Mesothelial cell of epicardium (in vitro differentiated cells): ENCODE measurements around the gene CNOT9. TPM values are rescaled to one million over a fixed set of nuclear protein-coding genes. Genes with fewer than 3 reads are reported as not detected.

ENCODE experiments used
- DNase-seq, 2 experiments: peaks; one replicate each; pipeline ENCODE4 v3.0.0; 2021; ENCODE audit warnings: low spot score in 2 of 2; ENCODE audit not compliant: unreplicated experiment in 2 of 2
- H3K27ac Mint-ChIP-seq: 2 replicates; pipeline ENCODE4 v1.8.0; 2021; ENCODE audit warnings: mixed read lengths
- H3K27me3 Mint-ChIP-seq: 2 replicates; pipeline ENCODE4 v1.8.0; 2021; ENCODE audit warnings: low read depth, mixed read lengths
- H3K36me3 Mint-ChIP-seq: 2 replicates; pipeline ENCODE4 v1.8.0; 2021; ENCODE audit warnings: mixed read lengths
- H3K4me1 Mint-ChIP-seq: 2 replicates; pipeline ENCODE4 v1.8.0; 2021; ENCODE audit warnings: mixed read lengths
- H3K4me3 Mint-ChIP-seq: 2 replicates; pipeline ENCODE4 v1.8.0; 2021; ENCODE audit warnings: mild to moderate bottlenecking, moderate library complexity, mixed read lengths
- H3K9me3 Mint-ChIP-seq: 2 replicates; pipeline ENCODE4 v1.8.0; 2021; ENCODE audit warnings: mixed read lengths
- CTCF ChIP-seq: fragments of 200-600 bp; sonication (generic); IDR thresholded peaks from one replicate; pipeline ENCODE4 v1.5.0; 2021; ENCODE audit warnings: antibody characterized with exemption; ENCODE audit not compliant: unreplicated experiment
- total RNA-seq: library from RNA; stranded (reverse); gene quantifications from 3 replicates; pipeline ENCODE4 v1.2.1, GENCODE V29; 2021

CNOT9 gene
- total RNA-seq, 1 donor from 2014 or later, result 57.0 TPM

DNA sequence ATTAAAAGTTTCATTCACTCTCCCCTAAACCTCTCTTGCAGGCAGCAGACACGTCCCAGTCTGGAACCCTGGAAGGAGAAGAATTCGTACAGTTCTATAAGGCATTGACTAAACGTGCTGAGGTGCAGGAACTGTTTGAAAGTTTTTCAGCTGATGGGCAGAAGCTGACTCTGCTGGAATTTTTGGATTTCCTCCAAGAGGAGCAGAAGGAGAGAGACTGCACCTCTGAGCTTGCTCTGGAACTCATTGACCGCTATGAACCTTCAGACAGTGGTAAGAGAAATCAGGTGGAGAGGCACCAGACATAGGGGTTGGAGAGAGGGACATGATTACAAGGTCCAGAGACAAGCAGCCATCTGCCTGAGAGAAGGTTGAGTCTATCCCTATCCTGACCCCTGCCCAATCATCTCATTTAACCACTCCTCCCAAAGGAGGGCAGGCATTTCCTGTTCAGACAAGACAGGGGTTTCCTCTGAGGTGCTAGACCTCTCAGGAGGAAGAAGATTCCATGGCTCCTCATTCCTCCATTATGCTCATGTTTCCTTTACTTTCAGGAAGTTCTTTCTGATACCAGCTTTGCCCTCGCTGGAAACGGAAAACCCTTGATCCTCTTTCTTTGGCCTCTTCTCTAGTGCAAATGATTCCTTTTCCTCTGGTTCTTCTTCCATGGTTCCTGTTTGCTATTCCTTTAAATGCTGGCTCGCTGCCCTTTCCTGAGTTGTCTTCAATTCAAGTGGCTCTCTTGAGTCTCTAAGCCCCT, 54.1 kb downstream of the CNOT9 start:
- no peak for DNase-seq
- TF ChIP-seq CTCF, result no peak
- Mint-ChIP-seq H3K9me3 (no peaks in the 10 kb centered on the region), H3K4me3 (no peak overlapping the region), H3K27me3 (no peaks in the 10 kb centered on the region), H3K27ac (peak overlapping the region; percentile 37), H3K36me3 (no peaks in the 10 kb centered on the region), H3K4me1 (peaks cover 7% of the 10 kb centered on the region)

DNA sequence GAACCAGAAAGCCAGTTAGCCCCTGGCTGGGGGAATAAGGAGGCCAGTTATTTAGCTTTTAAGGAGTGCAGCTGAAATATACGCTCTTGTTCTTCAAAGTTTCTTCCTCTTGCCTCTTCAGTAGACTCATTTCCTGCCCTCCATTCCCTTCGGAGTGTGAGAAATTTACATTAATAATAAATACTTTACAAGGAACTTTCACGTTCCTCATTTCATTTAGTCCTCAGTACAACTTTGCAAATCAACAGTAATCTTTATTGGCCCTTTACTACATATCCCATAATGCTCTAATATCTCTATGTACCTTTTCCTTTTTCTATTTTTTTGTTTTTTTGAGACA, 54.7 kb downstream of the CNOT9 start:
- no peaks in the 10 kb centered on the region for H3K36me3 Mint-ChIP-seq
- DNase-seq, result no peak
- H3K4me3 Mint-ChIP-seq, result no peak overlapping the region
- no peaks in the 10 kb centered on the region for H3K27me3 Mint-ChIP-seq
- peaks cover 7% of the 10 kb centered on the region for H3K4me1 Mint-ChIP-seq
- peak overlapping the region; percentile 37 for H3K27ac Mint-ChIP-seq
- no peak for TF ChIP-seq CTCF
- no peaks in the 10 kb centered on the region for H3K9me3 Mint-ChIP-seq

GRCh38 chr2:218626369-218626768, 57.7 kb downstream of the CNOT9 start:
- H3K9me3 Mint-ChIP-seq, result no peaks in the 10 kb centered on the region
- no peak for TF ChIP-seq CTCF
- H3K4me1 Mint-ChIP-seq, result peaks cover 7% of the 10 kb centered on the region
- DNase-seq, result no peak
- H3K4me3 Mint-ChIP-seq, result no peak overlapping the region
- H3K36me3 Mint-ChIP-seq, result no peaks in the 10 kb centered on the region
- H3K27ac Mint-ChIP-seq, result no peak overlapping the region
- H3K27me3 Mint-ChIP-seq, result no peaks in the 10 kb centered on the region

- Mint-ChIP-seq H3K27ac (no peak overlapping the region), H3K36me3 (no peaks in the 10 kb centered on the region), H3K27me3 (no peaks in the 10 kb centered on the region), H3K4me3 (no peak overlapping the region), H3K4me1 (peaks cover 4% of the 10 kb centered on the region), H3K9me3 (no peaks in the 10 kb centered on the region)
- DNase-seq, result no peak
- no peak for TF ChIP-seq CTCF
These were observed 59.3 kb downstream of the CNOT9 start for GRCh38 chr2:218627939-218628338.

DNA sequence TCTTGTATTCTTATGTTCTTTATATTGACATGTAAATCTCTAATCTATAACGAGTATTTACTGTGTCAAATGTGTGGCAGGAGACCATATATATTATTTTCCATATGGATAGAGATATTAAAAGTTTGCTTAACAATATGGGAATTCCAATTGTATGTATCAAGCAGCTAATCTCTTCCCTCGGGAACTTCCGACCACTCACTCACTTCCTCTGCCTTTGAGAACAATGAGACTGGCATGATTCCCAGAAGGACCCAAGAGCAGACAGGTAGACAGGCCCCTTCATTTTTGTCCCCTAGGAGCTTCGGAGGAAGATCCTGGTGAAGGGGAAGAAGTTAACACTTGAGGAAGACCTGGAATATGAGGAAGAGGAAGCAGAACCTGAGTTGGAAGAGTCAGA, 63.2 kb downstream of the CNOT9 start:
- Mint-ChIP-seq H3K4me3 (no peak overlapping the region), H3K27me3 (no peaks in the 10 kb centered on the region), H3K4me1 (no peaks in the 10 kb centered on the region), H3K27ac (no peak overlapping the region), H3K36me3 (peaks cover 8% of the 10 kb centered on the region), H3K9me3 (no peaks in the 10 kb centered on the region)
- TF ChIP-seq CTCF, result no peak
- DNase-seq, result no peak

- no peak for DNase-seq
- TF ChIP-seq CTCF, result no peak
- no peak overlapping the region for H3K4me3 Mint-ChIP-seq
- no peaks in the 10 kb centered on the region for H3K27me3 Mint-ChIP-seq
- no peak overlapping the region for H3K27ac Mint-ChIP-seq
- peaks cover 30% of the 10 kb centered on the region for H3K36me3 Mint-ChIP-seq
- no peaks in the 10 kb centered on the region for H3K9me3 Mint-ChIP-seq
- H3K4me1 Mint-ChIP-seq, result no peaks in the 10 kb centered on the region
These were observed 67.1 kb downstream of the CNOT9 start for GRCh38 chr2:218635719-218636118.
